ENCODE measurements around the gene PAX5. TPM values are rescaled to one million over a fixed set of nuclear protein-coding genes. Genes with fewer than 3 reads are reported as not detected.
A peak's percentile ranks its signal among the peaks of the same experiment; 100 is the strongest.

Gene PAX5
- total RNA-seq, 1 donor from 2014 or later: not detected

DNA sequence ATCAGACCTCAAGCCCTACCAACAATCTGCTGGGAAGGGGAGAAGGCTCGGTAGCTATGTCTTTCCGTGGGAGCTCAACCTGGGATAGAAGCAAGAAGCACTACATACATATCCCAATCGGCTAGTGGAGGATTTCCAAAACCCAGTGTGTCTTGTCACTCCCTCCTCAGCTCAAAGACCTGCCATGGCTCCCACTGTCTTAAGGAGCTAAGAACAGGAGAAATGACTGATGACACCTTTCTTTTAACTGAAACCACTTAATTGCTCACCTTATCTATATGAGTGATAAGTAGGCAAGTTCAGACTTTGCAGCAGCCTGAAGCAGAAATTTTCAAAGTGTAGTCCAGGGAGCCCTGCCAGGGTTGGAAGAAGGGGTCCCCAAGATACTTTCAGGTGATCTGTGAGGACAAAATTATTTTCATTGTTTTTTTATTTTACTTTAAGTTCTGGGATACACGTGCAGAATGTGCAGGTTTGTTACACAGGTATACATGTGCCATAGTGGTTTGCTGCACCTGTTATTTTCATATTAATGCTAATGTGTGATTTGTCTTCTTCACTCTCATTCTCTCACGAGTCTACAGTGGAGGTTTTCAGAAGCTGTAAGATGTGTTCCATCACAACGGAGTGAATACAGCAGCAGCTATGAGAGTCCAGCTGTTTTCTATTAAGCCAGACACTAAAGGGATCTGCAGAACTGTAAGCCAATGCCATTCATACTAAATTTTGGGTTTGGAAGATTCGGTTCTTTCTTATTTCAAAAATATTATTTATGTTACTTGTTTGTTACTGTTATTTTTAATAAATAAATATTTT, 41.4 kb downstream of the PAX5 start:
- DNase-seq (ENCODE audit: low spot score in 2 of 2) (no peak), FAIRE-seq (no peak)

DNA sequence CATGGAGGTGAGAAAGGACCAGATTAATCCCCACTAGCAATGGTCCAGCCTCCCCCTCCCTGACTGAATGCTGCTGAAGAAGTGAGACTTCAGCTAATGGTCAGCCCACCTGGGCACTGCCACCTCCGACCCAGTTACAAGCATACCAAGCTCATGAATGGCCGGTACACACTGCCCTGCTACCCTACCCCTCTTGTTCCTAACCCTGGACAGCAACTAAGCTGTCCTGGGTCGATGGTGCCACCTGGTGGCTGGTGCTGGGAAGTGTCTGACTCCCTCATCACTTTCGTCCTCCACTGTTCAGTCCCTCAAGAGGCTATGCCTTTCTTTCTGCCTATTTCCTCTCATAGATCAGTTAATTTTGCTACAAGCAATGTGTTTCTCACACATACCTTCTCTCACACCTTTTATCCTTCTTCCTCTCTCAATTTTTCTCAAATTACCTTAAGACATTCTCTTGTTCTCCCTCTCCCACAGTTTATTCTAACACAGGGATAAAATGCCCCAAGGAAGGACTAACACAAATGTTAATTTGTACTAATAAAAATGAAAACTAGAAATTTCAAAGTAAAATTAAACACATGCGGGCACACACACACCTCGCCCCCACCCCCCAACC, 42.4 kb downstream of the PAX5 start:
- no peak for FAIRE-seq
- DNase-seq (ENCODE audit: low spot score in 2 of 2): no peak

DNA sequence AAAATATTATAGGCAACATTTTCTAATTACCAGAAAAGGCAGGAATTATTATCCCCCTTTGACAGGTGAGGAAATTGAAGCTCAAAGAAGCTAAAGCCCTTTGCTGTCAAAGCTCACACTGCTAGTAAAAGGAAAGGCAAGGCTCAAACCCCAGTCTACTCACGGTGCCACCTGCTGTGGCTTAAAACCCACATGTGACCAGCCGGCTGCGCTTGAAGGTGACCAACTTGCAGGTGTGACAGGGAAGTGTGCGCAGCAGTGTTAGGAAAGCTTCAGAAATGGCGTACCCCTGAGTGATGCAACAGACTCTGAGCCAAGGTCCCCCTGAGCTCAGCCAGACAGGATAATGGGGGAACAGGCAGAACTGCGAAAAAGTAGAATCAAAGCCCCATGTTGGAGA, 45.2 kb downstream of the PAX5 start:
- FAIRE-seq: no peak

DNA sequence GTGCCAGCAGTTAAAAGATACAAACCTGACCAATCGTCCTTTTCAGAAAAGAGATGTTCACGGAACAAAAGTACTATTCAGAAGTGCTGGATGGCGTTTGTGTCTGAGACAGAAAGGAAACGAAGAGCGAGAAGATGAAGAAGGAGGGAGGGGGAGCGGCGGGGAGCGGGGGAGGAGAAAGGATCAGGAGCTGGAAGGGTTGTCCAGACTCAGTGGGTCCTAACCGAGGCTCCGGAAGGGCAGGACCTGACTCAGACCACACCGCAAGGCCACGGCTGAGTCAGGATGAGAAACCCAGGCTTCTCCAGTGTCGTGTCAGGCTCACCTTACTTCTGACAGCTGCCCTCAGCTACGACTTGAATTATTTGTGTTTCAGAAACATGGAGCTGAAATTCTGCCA, 46.2 kb downstream of the PAX5 start:
- DNase-seq (ENCODE audit: low spot score in 2 of 2) (no peak), FAIRE-seq (no peak)

More for the DNA sequence above, 45.2 kb downstream of the PAX5 start:
- no peak for DNase-seq (ENCODE audit: low spot score in 2 of 2)

DNA sequence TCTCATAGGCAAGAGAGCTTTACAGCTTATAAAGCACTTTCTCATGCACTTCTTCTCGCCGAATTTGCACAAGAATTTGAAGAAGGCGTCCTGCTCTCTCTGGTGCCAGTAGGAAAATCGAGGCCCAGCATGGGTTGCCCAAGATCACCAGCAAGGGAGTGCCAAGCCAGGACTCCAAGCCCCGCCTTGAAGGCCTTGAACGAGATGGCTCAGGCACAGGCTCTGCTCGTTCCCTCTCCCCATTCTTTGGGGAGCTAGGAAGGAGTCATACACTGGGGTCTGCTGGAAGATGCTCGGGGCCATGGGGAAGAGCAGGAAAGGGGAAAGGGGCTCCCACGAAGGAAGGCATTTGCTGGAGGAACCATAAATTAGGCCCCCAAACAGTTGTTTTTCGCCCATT, 46.7 kb downstream of the PAX5 start:
- no peak for DNase-seq (ENCODE audit: low spot score in 2 of 2)
- no peak for FAIRE-seq

DNA sequence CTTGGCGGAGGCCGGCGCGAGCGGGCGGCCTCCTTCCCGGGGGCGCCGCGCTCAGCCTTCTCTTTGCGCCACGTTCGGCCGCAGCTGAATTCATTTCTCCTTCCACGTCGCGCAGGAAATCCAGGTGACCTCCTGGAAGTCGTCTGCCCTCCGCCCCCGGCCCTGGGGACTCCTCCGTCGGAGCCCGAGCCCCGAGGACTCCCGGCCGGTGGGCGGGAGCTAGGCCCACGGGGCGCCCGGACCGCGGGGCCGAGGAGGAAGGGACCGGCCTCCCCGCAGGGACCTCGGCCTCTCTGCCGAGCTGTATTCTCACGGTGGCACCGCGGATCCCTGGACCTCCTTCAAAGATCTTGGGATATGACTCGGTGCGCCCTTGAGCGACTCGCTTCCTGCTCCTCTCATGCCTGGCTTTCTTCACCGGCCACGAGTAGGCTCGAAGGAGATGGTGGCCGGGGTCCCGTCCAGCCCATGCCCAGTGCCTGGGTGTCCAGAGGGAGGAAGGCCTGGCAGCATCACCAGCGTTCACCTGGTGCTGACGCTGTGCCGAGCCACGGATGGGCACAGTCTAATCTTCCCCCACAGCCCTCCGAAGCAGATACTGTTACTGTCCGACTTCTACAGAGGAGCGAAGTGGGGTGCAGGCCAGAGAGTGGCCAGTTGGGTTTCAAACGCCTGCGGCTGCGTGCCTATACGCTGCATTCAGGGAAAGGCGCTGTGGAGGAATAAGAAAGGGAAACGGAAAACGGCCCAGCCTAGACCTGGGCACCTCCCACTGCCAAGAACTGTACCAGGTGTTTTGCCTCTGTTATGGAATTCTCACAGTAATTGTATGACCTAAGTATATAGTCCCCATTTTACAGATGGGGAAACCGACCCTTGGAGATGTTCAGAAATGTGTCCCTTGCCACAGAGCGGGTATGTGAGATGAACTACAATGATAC, 47.3 kb downstream of the PAX5 start:
- DNase-seq (ENCODE audit: low spot score in 2 of 2) (no peak), FAIRE-seq (no peak)

DNA sequence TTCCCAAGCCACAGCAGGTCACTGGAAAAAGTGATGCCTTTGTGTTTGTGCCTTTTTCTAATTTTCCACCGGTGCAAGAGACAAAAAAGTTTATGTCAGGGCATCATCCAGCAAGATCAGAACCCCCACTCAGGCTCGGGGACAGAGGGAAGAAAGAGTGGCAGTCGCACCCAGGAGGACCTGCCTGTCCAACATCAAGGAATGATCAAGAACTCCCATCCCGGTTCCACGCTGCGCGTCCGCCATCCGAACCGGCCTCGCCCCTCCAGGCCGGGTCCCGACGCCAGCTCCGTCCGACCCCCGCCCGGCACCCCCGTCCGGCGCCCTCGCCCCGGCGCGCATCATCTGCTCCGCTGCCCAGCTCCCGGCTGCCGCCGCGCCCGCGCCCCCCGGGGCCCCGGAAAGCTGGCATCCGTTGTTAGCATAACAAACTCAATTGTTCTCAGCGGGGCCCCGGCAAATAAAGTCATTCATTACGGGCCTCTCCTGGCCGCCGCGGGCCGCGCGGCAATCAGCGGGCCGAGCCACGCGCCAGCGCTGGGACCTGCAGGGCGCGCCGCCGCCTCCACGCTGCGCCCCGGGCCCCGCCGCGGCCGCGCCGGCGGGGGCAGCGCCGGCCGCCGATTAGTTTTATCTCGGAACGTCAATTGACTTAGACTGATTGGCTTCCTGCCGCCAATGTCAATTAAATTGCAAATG, 48.1 kb downstream of the PAX5 start:
- DNase-seq (ENCODE audit: low spot score in 2 of 2): peak in 1 of 2 donors; percentile 49

DNA sequence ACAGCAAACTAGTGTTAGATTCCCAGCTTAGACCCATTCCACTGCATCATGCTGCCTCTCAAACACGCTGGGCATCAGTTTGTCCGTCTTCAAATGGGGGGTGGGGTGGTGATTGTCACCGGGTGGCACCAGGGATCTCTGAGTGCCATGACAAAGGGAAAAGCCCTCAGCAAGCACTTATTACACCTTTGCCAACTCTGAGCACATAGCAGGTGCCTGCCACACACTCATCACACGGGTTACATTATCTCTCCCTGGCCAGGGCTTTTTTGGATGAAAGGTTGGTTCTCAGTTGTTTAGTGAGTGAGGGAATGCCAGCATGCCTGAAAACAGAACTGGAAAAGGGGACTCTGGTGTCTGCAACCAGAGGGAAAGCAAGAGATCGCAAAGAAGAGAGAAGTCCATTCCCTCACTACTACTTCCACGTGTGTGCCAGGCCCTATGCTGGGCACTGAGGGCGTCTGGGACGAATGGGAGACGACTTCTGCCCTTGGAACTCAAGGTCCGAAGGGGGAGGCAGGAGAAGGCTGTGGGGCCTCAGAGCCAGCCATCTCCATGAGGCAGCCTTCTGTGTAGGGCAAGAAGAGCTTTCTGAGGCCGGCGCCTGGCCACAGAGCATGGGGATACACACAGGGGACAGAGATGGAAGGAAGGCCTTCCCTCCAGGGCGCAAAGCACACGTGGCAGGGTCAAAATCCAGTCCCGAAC, 48.9 kb downstream of the PAX5 start:
- no peak for FAIRE-seq
- no peak for DNase-seq (ENCODE audit: low spot score in 2 of 2)

More for the DNA sequence above, 48.1 kb downstream of the PAX5 start:
- FAIRE-seq: no peak

DNA sequence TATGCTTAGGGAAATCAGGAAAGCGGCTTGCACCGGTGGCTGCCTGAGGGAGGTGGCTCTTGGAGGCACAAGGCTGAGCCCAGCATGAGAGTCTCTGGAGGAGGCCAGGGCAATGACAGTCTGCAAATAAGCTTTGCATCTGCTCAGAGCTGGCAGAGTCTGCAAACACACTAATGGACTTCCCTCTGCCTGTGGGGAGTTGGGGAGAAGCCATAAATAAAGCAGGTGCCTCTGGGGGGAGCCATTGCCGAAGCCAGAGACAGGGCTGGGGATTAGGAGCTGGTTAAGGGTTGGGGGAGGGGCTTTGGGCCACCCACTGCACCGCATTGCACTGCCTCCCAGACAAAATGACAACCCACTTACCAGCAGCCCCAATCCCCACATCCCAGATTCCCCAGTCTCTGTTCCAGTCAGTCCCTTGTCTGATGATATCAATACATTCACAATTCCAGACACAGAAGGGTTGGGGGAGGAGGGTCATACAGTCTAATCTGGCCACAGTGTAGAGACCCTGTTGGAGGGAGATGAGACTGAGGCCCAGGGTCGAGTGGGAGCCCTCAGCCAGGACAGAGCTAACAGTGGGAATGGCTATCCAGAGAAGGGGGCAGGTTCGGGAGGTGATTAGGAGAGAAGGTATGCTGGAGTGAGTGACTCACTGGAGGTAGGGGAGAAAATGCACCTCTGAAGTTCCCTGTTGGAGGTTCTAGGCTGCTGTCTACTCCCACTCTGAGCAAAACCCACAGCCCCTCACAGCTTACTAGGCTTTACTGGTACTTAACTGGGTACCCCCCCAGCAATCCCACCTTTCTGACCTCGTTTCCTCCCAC, 53.7 kb downstream of the PAX5 start:
- FAIRE-seq: no peak
- no peak for DNase-seq (ENCODE audit: low spot score in 2 of 2)

DNA sequence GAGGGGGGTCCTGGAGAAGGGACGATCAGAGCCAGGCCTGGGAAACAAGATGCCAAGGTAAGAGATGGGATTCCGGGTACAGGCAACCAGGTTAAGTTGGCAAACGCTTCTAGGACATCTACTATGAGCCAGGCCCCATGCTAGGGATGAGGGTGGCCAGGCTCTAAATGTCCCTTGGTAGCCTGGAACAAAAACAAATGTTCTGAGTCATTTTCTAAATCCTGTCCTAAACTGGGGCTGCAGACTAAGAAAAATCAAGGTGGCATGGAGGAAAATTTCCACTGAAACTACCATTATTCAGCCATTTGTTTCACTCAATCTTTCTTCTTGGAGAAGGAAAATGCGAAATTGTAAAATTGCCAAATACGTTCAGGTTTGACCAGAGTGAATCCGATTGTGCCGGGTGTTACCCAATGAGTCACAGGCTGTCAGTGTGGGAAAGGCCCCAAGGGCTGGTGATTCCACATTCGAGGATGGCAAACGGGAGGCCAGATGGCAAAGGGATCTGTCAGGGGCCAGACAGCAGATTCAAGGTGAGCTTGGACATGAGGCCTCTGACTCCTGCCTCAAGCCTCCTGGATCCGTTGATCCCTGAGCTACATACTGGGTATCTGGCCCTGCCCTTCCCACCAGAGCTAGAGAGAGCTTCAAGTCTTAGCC, 57.6 kb downstream of the PAX5 start:
- FAIRE-seq (no peak), DNase-seq (ENCODE audit: low spot score in 2 of 2) (no peak)

DNA sequence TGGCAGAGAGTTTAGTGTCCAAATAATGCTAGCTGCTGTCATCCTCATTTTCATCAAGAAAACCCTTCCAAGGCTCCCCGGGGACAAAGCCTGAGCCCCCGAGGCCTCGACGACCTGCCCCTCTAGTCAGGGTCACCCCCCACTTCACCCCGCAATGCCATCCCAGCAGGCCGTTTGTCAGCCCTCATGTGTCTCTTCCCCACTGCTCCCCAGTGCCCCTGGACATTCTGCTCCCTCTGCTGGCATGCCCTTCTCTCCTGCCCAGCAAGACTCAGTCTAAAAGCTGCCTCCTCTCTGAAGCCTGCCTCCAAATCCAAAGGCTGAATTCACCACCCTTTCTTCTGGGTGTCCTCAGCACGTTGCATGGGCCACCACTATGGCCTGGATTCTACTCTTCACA, 59.3 kb downstream of the PAX5 start:
- DNase-seq (ENCODE audit: low spot score in 2 of 2): no peak

DNA sequence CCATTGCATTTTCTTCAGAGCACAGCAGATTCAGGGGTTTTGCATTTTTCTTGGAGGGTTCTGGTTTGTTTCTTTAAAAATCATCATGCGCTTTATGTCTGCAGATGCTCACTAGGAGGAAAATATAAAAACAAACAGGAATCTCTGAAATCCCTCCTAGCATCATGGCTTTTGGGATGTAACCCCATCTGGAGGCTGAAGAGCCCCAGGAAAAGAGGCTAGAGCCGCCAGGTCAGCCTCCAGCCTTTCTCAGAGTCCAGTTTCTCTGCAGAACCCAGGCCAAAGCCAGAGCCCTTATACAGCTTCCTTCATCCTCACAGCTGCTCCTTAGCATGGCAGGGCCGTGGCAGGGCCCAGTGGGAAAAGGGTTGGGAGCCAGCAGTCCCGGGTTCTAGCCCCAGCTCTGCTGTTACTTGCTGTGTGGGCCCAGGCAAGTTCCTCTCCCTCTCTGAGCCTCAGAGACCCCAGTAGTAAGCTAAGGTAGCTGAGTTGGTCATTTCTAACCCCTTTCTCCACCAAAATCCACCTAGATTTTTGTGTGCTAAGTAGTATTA, 62.1 kb downstream of the PAX5 start:
- DNase-seq (ENCODE audit: low spot score in 2 of 2) (no peak), FAIRE-seq (no peak)

More for the DNA sequence above, 59.3 kb downstream of the PAX5 start:
- FAIRE-seq: no peak

DNA sequence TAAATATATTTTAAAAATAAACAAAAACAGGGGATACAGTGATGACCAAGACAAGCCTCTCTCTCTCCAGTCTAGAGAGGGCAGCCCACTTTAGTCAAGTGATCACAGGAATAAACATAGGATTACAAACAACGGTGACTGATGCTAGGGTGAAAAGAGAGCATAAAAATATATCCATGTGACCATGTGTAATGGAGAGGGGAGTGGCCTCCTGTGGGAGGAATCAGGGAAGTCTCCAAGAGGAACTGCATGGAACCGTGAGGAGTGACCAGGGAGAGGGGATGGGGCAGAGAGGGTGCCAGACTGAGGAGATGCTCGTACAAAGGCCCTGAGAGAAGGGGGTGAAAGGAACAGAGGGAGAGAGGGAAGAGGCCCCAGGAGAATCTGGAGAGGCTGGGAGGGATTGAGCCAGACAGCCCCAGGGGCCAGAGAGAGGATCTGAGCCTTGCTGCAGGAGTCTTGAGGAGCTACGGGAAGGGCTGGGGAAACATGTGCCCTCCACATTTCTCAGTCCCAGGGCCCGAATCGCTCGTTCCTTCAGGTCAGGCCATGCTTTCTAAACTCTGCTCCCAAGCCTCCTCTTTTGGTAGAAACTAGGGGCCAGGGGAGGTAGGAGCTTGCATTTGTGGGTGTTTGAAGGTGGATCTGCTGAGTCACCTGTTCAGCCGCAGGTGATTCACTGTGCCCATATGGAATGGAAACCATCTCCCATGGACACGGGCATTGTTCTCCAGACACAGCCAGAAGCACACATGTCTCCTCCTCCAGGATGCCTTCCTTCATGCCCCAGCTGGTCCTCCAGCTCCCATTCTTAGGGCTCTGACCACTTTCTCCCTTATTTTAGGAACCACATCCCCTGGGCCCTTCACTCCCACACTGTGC, 63.8 kb downstream of the PAX5 start:
- FAIRE-seq: no peak

DNA sequence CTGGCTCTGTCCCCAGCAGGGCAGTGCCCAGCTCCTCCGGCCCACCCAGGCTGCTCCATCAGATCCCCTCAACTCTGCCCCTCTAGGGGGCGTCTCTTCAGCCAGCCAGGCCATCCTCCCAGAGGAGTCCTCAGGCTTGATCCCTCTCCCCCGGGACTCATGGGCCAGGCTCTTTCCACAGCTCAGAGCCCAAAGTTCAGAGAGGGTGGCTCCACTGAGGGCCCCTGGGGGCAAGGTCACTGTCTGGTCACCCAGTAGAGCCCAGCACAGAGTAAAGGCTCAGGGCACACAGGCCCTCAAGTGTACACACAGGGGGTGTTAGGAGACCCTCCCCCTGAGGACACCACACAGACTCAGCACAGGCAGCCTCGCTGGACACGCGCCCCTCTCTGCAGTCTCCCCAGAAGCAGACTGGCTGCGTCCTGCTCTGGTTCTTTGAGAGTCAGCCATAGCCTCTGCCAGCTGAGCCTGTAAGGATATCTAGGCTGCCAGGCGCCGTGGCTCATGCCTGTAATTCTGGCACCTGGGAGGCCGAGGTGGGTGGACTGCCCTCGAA, 64.8 kb downstream of the PAX5 start:
- no peak for DNase-seq (ENCODE audit: low spot score in 2 of 2)
- FAIRE-seq: no peak

More for the DNA sequence above, 63.8 kb downstream of the PAX5 start:
- DNase-seq (ENCODE audit: low spot score in 2 of 2): no peak

DNA sequence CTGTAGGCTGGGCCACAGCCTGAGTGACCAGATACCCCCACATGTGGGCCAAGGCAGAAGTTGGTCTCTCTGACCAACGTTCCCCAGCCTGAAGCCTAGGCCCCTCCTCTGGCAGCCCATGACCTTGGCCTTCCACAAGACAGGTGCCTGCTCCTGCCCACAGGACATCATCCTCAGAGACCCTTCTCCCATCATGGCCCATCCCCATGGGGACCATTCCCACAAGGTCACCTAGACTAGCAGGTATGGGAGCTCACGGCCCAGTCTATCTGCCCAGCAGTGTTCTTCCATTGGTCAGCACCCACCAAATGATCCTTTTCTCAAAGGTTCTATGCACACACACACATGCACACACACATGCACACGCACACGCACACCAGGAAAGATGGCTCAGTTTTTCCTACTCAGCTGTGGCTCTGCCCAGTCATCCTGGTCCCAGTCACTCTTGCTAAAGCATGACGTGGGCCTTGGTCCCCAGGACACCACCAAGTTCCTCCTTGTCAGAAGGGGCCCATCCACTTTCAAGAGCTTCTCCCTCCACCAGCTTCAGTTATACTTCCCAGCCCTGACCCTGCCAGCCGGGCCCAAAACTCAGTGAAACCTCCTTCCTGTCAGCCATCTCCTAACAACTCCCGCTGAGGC, 65.4 kb downstream of the PAX5 start:
- DNase-seq (ENCODE audit: low spot score in 2 of 2): no peak
- FAIRE-seq: no peak

DNA sequence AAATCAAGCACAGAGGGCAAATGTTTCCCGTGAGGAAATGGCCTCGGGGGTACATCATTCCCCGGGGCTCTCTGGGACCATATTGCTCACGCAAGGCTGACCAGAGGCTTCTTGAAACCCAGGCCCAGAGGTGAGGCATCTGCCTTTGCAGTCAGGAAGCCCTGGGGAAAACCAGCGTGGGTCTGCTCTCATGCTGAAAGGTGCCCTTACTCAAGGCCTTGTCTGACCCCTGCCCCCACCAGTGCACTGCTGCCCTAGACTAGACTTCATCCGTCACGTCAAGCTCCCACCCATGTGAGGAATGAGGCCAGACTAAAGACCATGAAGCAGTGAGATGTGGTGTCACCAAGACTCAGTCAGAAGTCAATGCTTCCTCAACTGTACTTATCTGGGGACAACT, 66.1 kb downstream of the PAX5 start:
- FAIRE-seq (no peak), DNase-seq (ENCODE audit: low spot score in 2 of 2) (no peak)

Data from frontal cortex (tissue), 4 donors.